ENCODE measurements around the gene LRRC8A. TPM values are rescaled to one million over a fixed set of nuclear protein-coding genes. Genes with fewer than 3 reads are reported as not detected.

LRRC8A gene
- total and polyA plus RNA-seq, 12 donors: 9.0 to 88.3 (median 34.5) TPM

GRCh38 chr9:128905964-128906363 is 24.0 kb downstream of the LRRC8A start:
- TF ChIP-seq POLR2A (IDR thresholded peaks at IDR 0.05): no peak
- TF ChIP-seq, protein P1, sequence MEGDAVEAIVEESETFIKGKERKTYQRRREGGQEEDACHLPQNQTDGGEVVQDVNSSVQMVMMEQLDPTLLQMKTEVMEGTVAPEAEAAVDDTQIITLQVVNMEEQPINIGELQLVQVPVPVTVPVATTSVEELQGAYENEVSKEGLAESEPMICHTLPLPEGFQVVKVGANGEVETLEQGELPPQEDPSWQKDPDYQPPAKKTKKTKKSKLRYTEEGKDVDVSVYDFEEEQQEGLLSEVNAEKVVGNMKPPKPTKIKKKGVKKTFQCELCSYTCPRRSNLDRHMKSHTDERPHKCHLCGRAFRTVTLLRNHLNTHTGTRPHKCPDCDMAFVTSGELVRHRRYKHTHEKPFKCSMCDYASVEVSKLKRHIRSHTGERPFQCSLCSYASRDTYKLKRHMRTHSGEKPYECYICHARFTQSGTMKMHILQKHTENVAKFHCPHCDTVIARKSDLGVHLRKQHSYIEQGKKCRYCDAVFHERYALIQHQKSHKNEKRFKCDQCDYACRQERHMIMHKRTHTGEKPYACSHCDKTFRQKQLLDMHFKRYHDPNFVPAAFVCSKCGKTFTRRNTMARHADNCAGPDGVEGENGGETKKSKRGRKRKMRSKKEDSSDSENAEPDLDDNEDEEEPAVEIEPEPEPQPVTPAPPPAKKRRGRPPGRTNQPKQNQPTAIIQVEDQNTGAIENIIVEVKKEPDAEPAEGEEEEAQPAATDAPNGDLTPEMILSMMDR (IDR thresholded peaks at IDR 0.05): no peak
- intact Hi-C loops (cut with DNase I): no loop called here
- Histone ChIP-seq H3K27me3 (no peaks in the 10 kb centered on the region), H3K27ac (no peak overlapping the region), H3K9me3 (replicated peaks in 1 of 3) (no peaks in the 10 kb centered on the region), H3K36me3 (replicated peaks in 1 of 2) (peaks cover 0 to 31% of the 10 kb centered on the region in 2 donors), H3K4me3 (no peak overlapping the region), H3K4me1 (replicated peaks in 1 of 2) (peaks cover 0 to 2% of the 10 kb centered on the region in 2 donors)
- no peak for DNase-seq
- WGBS, 4 donors: 90 to 98% (median 97%) methylated on average over 7 of the region's 7 CpGs

DNA sequence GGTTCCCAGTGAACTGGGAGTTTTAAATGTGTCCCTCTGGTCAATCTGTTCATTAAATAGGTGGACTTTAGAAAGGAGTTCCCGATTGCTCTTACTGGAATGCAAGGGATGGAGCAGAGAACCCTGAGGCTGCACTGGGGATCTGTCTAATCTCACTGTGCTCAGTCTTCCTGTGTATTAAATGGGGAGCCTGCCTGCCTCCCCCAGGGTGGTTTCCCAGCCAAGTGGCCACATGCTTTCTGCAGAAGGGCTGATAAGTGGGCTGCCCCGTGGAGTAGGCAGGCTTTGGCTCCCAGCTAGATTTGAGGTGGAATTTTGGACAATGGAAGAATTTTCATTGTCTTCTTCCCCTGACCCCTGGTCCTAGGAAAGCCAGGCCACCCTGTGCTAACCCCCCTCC is 24.8 kb downstream of the LRRC8A start:
- TF ChIP-seq, protein P1 (IDR thresholded peaks at IDR 0.05): no peak
- TF ChIP-seq POLR2A (IDR thresholded peaks at IDR 0.05): no peak
- WGBS, 4 donors: 57 to 74% (median 69%) methylated on average over 2 of the region's 2 CpGs
- no peak for DNase-seq
- peaks cover 0 to 8% of the 10 kb centered on the region in 2 donors for H3K4me1 ChIP-seq (replicated peaks in 1 of 2)
- H3K36me3 ChIP-seq (replicated peaks in 1 of 2): peaks cover 0 to 31% of the 10 kb centered on the region in 2 donors
- no peaks in the 10 kb centered on the region for H3K27me3 ChIP-seq
- intact Hi-C loops (cut with DNase I): no loop called here
- H3K27ac ChIP-seq: no peak overlapping the region
- no peaks in the 10 kb centered on the region for H3K9me3 ChIP-seq (replicated peaks in 1 of 3)
- no peak overlapping the region for H3K4me3 ChIP-seq

DNA sequence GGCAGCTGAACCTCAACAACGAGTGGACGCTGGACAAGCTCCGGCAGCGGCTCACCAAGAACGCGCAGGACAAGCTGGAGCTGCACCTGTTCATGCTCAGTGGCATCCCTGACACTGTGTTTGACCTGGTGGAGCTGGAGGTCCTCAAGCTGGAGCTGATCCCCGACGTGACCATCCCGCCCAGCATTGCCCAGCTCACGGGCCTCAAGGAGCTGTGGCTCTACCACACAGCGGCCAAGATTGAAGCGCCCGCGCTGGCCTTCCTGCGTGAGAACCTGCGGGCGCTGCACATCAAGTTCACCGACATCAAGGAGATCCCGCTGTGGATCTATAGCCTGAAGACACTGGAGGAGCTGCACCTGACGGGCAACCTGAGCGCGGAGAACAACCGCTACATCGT is 26.4 kb downstream of the LRRC8A start:
- peaks cover 6 to 20% of the 10 kb centered on the region in 2 donors for H3K4me1 ChIP-seq (replicated peaks in 1 of 2)
- TF ChIP-seq, protein P1 (IDR thresholded peaks at IDR 0.05): no peak
- no peak for TF ChIP-seq POLR2A (IDR thresholded peaks at IDR 0.05)
- no peak for DNase-seq
- no peaks in the 10 kb centered on the region for H3K27me3 ChIP-seq
- WGBS, 4 donors: 92 to 99% (median 98%) methylated on average over 7 to 24 of the region's 24 CpGs
- H3K9me3 ChIP-seq (replicated peaks in 1 of 3): no peaks in the 10 kb centered on the region
- no peak overlapping the region for H3K27ac ChIP-seq
- no peak overlapping the region for H3K4me3 ChIP-seq
- intact Hi-C loops (cut with DNase I): no loop called here
- peaks cover 0 to 31% of the 10 kb centered on the region in 2 donors for H3K36me3 ChIP-seq (replicated peaks in 1 of 2)

DNA sequence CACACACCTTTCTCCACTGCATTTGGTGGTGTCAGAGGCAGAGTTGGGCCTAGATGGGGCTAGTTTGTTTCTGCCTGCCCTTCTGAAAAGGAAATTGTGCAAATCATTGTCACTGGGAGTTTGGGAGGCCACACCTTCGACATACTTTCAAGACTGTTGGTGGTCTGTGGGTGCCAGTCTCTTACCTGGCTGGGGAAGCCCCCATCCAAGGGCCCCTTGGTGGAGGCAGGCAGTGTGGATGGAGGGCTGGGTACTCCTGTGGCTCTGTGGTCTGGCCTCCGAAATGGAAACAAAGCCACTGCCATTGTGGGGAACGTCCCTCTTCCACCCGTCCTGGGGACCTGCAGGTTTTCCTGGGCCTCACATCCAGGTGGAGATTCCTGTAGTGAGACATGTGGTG is 27.9 kb downstream of the LRRC8A start:
- TF ChIP-seq, protein P1 (IDR thresholded peaks at IDR 0.05): no peak
- TF ChIP-seq POLR2A (IDR thresholded peaks at IDR 0.05): no peak
- no peak overlapping the region for H3K27ac ChIP-seq
- H3K27me3 ChIP-seq: no peaks in the 10 kb centered on the region
- DNase-seq: no peak
- H3K36me3 ChIP-seq (replicated peaks in 1 of 2): peaks cover 0 to 31% of the 10 kb centered on the region in 2 donors
- no peaks in the 10 kb centered on the region for H3K9me3 ChIP-seq (replicated peaks in 1 of 3)
- intact Hi-C loops (cut with DNase I): no loop called here
- no peak overlapping the region for H3K4me3 ChIP-seq
- H3K4me1 ChIP-seq (replicated peaks in 1 of 2): peaks cover 8 to 25% of the 10 kb centered on the region in 2 donors
- WGBS, 4 donors: 87 to 93% (median 89%) methylated on average over 2 to 4 of the region's 4 CpGs
